Upper lobe of left lung (tissue), 4 donors: ENCODE data around the gene TYW1.
"Not testable (repeated sequence)": the region's sequence is repeated elsewhere in the genome, so short reads cannot be mapped to it uniquely, and the experiment has no call there.

Experiments
- CTCF ChIP-seq, 6 experiments: fragments of 450-650 bp in 4 of 6; fragments of 200-600 bp in 2 of 6; sonication (generic) in 2 of 6; IDR thresholded peaks; one replicate each; pipeline ENCODE4 v1.5.1; 2016 to 2019; ENCODE audit warnings: antibody characterized with exemption in 6 of 6
- EP300 ChIP-seq, 4 donors: sonication (generic); formaldehyde crosslinking; IDR thresholded peaks; one replicate each; pipeline ENCODE4 v1.5.1; 2017; ENCODE audit warnings: antibody characterized with exemption in 4 of 4, control low read depth in 2 of 4
- POLR2A ChIP-seq, 4 donors: fragments of 450-650 bp; IDR thresholded peaks; one replicate each; pipeline ENCODE4 v1.5.1; 2016 to 2017; ENCODE audit warnings: antibody characterized with exemption in 4 of 4, mild to moderate bottlenecking in 2 of 4
- POLR2AphosphoS5 ChIP-seq, 2 donors: sonication (generic); formaldehyde crosslinking; IDR thresholded peaks; one replicate each; pipeline ENCODE4 v1.5.1; 2017; ENCODE audit warnings: antibody characterized with exemption in 2 of 2

DNA sequence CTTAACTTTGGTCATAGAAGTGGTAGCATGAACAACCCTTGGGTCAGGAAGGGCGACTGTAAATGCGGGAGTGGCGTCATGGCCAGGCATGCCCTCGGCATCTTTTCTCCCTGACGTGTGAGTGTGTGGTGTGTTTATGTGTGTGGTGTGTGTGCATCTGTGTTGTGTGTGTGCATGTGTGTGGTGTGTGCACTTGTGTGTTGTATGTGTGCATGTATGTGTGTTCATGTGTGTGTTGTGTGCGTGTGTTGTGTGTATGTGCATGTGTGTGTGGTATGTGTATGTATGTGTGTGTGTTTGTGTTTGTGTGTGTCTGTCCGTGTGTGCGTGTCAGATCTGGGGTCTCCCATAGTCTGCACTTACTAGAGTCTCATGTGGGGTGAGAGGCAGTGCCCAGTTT, 192.5 kb downstream of the TYW1 start:
- not testable (repeated sequence) for TF ChIP-seq CTCF, POLR2A, POLR2AphosphoS5, EP300 (IDR thresholded peaks at IDR 0.05)
